Lower leg skin (tissue), 4 donors: ENCODE data around the gene ARHGEF12. TPM values are rescaled to one million over a fixed set of nuclear protein-coding genes. Genes with fewer than 3 reads are reported as not detected.
A peak's percentile ranks its signal among the peaks of the same experiment; 100 is the strongest.
"Not testable (repeated sequence)": the region's sequence is repeated elsewhere in the genome, so short reads cannot be mapped to it uniquely, and the experiment has no call there.

Experiments
- DNase-seq, 2 donors: peaks; one replicate each; pipeline ENCODE4 v3.0.0-alpha.2; 2019; ENCODE audit warnings: low spot score in 2 of 2
- H3K4me3 ChIP-seq: fragments of 200-600 bp; sonication (generic); 2 replicates; pipeline ENCODE4 v1.5.1; 2017; ENCODE audit warnings: mild to moderate bottlenecking, low read depth; ENCODE audit not compliant: poor library complexity, severe bottlenecking
- CTCF ChIP-seq, 3 donors: fragments of 450-650 bp; IDR thresholded peaks; one replicate each; pipeline ENCODE4 v1.5.1; 2016; ENCODE audit warnings: antibody characterized with exemption in 3 of 3, mild to moderate bottlenecking in 3 of 3, moderate library complexity in 2 of 3
- POLR2A ChIP-seq, 2 donors: fragments of 450-650 bp; IDR thresholded peaks; one replicate each; pipeline ENCODE4 v1.6.1; 2016 to 2017; ENCODE audit warnings: antibody characterized with exemption in 2 of 2, mild to moderate bottlenecking in 1 of 2, moderate library complexity in 1 of 2
- WGBS, 2 donors: methylation state at CpG; one replicate each; pipeline ENCODE4 v1.1.5; 2018; 5-methylcytosine and 5-hydroxymethylcytosine counted together
- intact Hi-C: fragments of 100-400 bp; cut with DNase I; formaldehyde crosslinking; loops from one replicate; pipeline ENCODE4 v1.15.0; 2023; ENCODE audit warnings: low total_unique reads
- total RNA-seq, 4 donors: library from RNA; depleted of rRNA; stranded (reverse); fragments of >200 nt; gene quantifications; one replicate each; pipeline ENCODE4 v1.1.0, GENCODE V29; 2016

ARHGEF12 gene
- total RNA-seq, 4 donors from 2014 or later: 124 to 153 (median 132) TPM

DNA sequence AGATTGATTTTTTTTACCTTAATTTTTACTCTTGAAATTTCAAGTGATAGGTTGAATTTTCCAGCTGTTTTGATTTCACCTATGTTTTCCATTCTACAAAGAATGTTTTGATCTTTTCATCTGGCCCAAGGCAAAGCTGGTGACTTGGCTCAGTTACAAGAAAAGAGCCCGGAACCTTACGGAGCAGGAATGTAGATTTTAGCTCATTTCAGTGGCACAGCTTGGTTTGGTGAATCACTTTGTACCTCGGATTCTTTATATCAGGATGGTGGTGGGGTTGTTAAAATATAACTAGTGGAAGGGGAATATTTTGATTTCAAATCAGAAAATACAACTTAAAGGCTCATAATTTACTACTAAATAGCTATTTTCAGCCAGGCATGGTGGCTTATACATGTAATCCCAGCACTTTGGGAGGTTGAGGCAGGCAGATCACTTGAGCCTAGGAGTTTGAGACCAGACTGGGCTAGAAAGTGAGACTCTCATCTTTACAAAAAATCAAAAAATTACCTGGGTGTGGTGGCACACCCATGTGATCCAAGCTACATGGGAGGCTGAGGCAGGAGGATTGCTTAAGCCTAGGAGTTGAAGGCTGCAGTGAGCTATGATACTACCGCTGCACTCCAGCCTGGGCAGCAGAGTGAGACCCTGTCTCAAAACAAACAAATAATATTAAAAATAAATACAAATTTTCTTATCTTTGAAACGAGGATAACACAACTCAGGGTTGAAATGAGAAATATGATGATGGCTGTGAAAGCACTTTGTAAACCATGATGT, 166.0 kb downstream of the ARHGEF12 start:
- 56 to 57% methylated on average over 5 of the region's 5 CpGs for WGBS, 2 donors
- H3K4me3 ChIP-seq: no peak overlapping the region
- TF ChIP-seq CTCF (IDR thresholded peaks at IDR 0.05) (no peak), POLR2A (IDR thresholded peaks at IDR 0.05) (no peak)
- DNase-seq: no peak
- intact Hi-C loops: no loop called here

DNA sequence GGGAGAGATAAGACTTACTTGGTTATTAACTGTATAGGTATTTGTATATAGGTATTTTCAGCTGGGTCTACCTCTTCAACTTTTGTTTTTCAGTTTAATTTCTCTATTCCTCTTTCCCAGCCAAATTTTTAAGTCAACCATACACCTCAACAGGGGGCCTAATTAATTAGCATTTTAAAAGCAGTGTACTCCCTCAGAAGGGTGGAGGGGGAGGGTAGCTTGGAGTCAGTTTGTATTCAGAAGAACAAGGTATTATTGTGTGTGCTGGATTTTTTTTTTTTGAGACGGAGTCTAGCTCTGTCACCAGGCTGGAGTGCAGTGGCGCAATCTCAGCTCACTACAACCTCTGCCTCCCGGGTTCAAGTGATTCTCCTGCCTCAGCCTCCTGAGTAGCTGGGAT, 167.3 kb downstream of the ARHGEF12 start:
- intact Hi-C loops, H3K4me3 ChIP-seq, DNase-seq: not testable (repeated sequence)
- 68 to 75% methylated on average over 3 of the region's 3 CpGs for WGBS, 2 donors

DNA sequence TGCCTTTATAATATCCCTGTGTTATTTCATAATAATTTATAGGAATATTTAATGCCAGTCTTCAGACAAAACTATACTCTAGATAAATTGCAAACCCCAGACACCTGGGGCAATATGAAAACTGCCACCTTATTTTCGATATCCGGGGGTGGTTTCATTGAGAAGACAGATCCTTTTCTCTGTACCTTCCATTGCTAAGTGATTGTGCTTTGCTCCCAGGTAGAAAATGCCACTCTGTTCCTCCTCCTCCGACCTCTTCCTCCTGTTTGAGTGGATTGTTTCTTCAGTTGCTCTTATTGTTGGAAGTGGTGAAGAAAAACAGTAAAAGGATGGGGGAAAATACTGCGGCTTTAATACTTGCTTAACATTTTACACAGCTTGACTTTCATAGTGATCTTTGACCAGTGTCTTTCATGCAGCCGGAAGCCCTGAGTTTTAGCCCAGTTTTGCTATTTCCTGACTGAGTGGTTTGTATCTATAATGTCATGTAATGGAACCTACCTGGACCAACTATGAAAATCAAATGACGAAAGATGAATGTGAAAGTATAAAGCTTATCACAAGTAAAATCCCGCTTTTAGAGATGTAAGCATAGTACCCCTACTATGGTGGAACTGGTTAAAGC, 169.7 kb downstream of the ARHGEF12 start:
- TF ChIP-seq POLR2A (IDR thresholded peaks at IDR 0.05) (no peak), CTCF (IDR thresholded peaks at IDR 0.05) (no peak)
- no peak for DNase-seq
- no peak overlapping the region for H3K4me3 ChIP-seq
- intact Hi-C loops: no loop called here
- 88% methylated on average over 7 of the region's 7 CpGs for WGBS, 2 donors

- DNase-seq: peak in 1 of 2 donors; percentile 56
- TF ChIP-seq POLR2A (IDR thresholded peaks at IDR 0.05) (no peak), CTCF (IDR thresholded peaks at IDR 0.05) (no peak)
- no peak overlapping the region for H3K4me3 ChIP-seq
- WGBS, 2 donors: 82 to 84% methylated on average over 7 of the region's 7 CpGs
- intact Hi-C loops: loop anchor here (5.0 to 10.0 kb wide), 3 partner anchors 175 to 443 kb away; no protein-coding TSS in a partner anchor
Observed at GRCh38 chr11:120509346-120510053, 173.3 kb downstream of the ARHGEF12 start.

- DNase-seq: peak in 1 of 2 donors; percentile 66
- 59 to 60% methylated on average over 19 to 20 of the region's 20 CpGs for WGBS, 2 donors
- TF ChIP-seq POLR2A (IDR thresholded peaks at IDR 0.05): no peak
- no peak for TF ChIP-seq CTCF (IDR thresholded peaks at IDR 0.05)
Observed at GRCh38 chr11:120510406-120511115, 174.3 kb downstream of the ARHGEF12 start.

More at GRCh38 chr11:120510406-120511115, 174.3 kb downstream of the ARHGEF12 start:
- H3K4me3 ChIP-seq: no peak overlapping the region
- intact Hi-C loops: loop anchor here (5.0 to 10.0 kb wide), 3 partner anchors 174 to 442 kb away; no protein-coding TSS in a partner anchor
